HepG2 (cell line): ENCODE data around the gene TCEA3. TPM values are rescaled to one million over a fixed set of nuclear protein-coding genes. Genes with fewer than 3 reads are reported as not detected.

Experiments
- ARNT ChIP-seq: fragments of 450-650 bp; IDR thresholded peaks from 2 replicates; pipeline ENCODE4 v1.6.1; 2017
- EEA1 ChIP-seq: sonication (generic); formaldehyde crosslinking; IDR thresholded peaks from 2 replicates; pipeline ENCODE4 v1.5.1; 2020; ENCODE audit warnings: mild to moderate bottlenecking, missing genetic modification reagents, borderline replicate concordance
- FOSL1 ChIP-seq: sonication (generic); formaldehyde crosslinking; IDR thresholded peaks from 2 replicates; pipeline ENCODE4 v1.9.0; 2021; ENCODE audit warnings: missing genetic modification reagents, borderline replicate concordance
- FOXK2 ChIP-seq: fragments of 450-650 bp; IDR thresholded peaks from 2 replicates; pipeline ENCODE4 v1.6.1; 2016
- FOXP4 ChIP-seq: sonication (generic); formaldehyde crosslinking; IDR thresholded peaks from 2 replicates; pipeline ENCODE4 v1.4.0; 2020; ENCODE audit warnings: missing genetic modification reagents
- HMGXB4 ChIP-seq, 2 experiments: sonication (generic) in 1 of 2; formaldehyde crosslinking in 1 of 2; IDR thresholded peaks; 2 replicates each; pipeline versions ENCODE4 v1.4.0 to v1.6.1; 2018 to 2020; ENCODE audit warnings: missing genetic modification reagents in 2 of 2, borderline replicate concordance in 1 of 2, low read depth in 1 of 2, mild to moderate bottlenecking in 1 of 2, missing biosample characterization in 1 of 2
- ISL2 ChIP-seq: sonication (generic); formaldehyde crosslinking; IDR thresholded peaks from 2 replicates; pipeline ENCODE4 v1.5.0; 2020; ENCODE audit warnings: missing genetic modification reagents
- KAT7 ChIP-seq: IDR thresholded peaks from 2 replicates; pipeline ENCODE4 v1.6.1; 2018; ENCODE audit warnings: borderline replicate concordance, missing compliant biosample characterization
- MED8 ChIP-seq: sonication (generic); formaldehyde crosslinking; IDR thresholded peaks from 2 replicates; pipeline ENCODE4 v1.8.1; 2023; ENCODE audit warnings: mild to moderate bottlenecking, missing genetic modification reagents; ENCODE audit not compliant: insufficient replicate concordance
- NFYC ChIP-seq: IDR thresholded peaks from 2 replicates; pipeline ENCODE4 v1.6.1; 2016; ENCODE audit warnings: missing genetic modification reagents, missing compliant biosample characterization
- NR2F1 ChIP-seq, 2 experiments: fragments of 450-650 bp in 1 of 2; formaldehyde crosslinking in 1 of 2; IDR thresholded peaks; 2 replicates each; pipeline versions ENCODE4 v1.5.0 to v1.6.1; 2016 to 2020; ENCODE audit warnings: mild to moderate bottlenecking in 1 of 2, missing compliant biosample characterization in 1 of 2, missing genetic modification reagents in 1 of 2, moderate library complexity in 1 of 2
- XRCC5 ChIP-seq: fragments of 200-400 bp; formaldehyde crosslinking; optimal IDR thresholded peaks from 2 replicates; pipeline ENCODE3; 2017; ENCODE audit warnings: mild to moderate bottlenecking, low read length
- ZBTB20 ChIP-seq: sonication (generic); formaldehyde crosslinking; IDR thresholded peaks from 2 replicates; pipeline ENCODE4 v1.8.1; 2023; ENCODE audit warnings: missing genetic modification reagents, low read depth, mild to moderate bottlenecking, borderline replicate concordance
- ZNF263 ChIP-seq: sonication (generic); formaldehyde crosslinking; IDR thresholded peaks from 2 replicates; pipeline ENCODE4 v1.4.0; 2020; ENCODE audit warnings: missing genetic modification reagents
- ZNF326 ChIP-seq: sonication (generic); formaldehyde crosslinking; IDR thresholded peaks from 2 replicates; pipeline ENCODE4 v1.4.0; 2020; ENCODE audit warnings: missing genetic modification reagents, borderline replicate concordance
- ZNF354B ChIP-seq: sonication (generic); formaldehyde crosslinking; IDR thresholded peaks from 2 replicates; pipeline ENCODE4 v1.8.0; 2022; ENCODE audit warnings: mild to moderate bottlenecking, missing genetic modification reagents
- ZNF691 ChIP-seq: sonication (generic); formaldehyde crosslinking; IDR thresholded peaks from 2 replicates; pipeline ENCODE4 v1.4.0; 2020; ENCODE audit warnings: missing genetic modification reagents, low read depth, mild to moderate bottlenecking, borderline replicate concordance
- polyA plus RNA-seq, 8 experiments: library from polyadenylated mRNA; depleted of rRNA in 3 of 8; stranded (reverse) in 7 of 8; unstranded in 1 of 8; fragments of >200 nt; fragmentation: Illumina TruSeq in 4 of 8; extraction: Trizol in 4 of 8; gene quantifications; 2 replicates each; pipeline versions ENCODE4 v1.2.1 to v1.2.3, GENCODE V29; 2011 to 2016; ENCODE audit warnings: low read depth in 4 of 8, missing spikeins in 1 of 8, mixed read lengths in 1 of 8; ENCODE audit not compliant: insufficient read depth in 1 of 8
- total RNA-seq, 5 experiments: library from RNA; depleted of rRNA; stranded (reverse); fragments of >200 nt; fragmentation: Illumina TruSeq; extraction: Trizol; gene quantifications; 2 replicates each; pipeline ENCODE4 v1.2.3, GENCODE V29; 2016; ENCODE audit warnings: low read depth in 1 of 5
- TF ChIP-seq, protein P1 (sequence below): sonication (generic); formaldehyde crosslinking; IDR thresholded peaks from 2 replicates; pipeline ENCODE4 v1.4.0; 2020; ENCODE audit warnings: missing genetic modification reagents

Gene TCEA3
- total and polyA plus RNA-seq, 2 of the 13 experiments (the other 11 are each of a cell fraction or from before 2014, with no cell fraction given) = 55.5 to 84.6 TPM

GRCh38 chr1:23368562-23369334 lies 55.8 kb downstream of the TCEA3 start (continued):
- 0 out of 2 replicates have a peak, but pooled peaks have one; percentile 14 for TF ChIP-seq FOSL1 (CRISPR knock-in tag)
- peak; percentile 53 for TF ChIP-seq FOXP4
- no peak for TF ChIP-seq ZNF263 (CRISPR knock-in tag)
- TF ChIP-seq FOXK2 = no peak
- TF ChIP-seq ARNT = no peak
- peak; percentile 66; the same call in 1 of the 2 replicates for TF ChIP-seq ZNF691 (CRISPR knock-in tag)
- peak in 1 of 2 experiments; percentile 89; a peak in 2 of 4 replicates for TF ChIP-seq HMGXB4 (CRISPR knock-in tag; IDR thresholded peaks at IDR 0.05; ENCODE audit: borderline replicate concordance in 1 of 2, low read depth in 1 of 2)
- TF ChIP-seq XRCC5 = peak; percentile 47
- TF ChIP-seq, protein P1, sequence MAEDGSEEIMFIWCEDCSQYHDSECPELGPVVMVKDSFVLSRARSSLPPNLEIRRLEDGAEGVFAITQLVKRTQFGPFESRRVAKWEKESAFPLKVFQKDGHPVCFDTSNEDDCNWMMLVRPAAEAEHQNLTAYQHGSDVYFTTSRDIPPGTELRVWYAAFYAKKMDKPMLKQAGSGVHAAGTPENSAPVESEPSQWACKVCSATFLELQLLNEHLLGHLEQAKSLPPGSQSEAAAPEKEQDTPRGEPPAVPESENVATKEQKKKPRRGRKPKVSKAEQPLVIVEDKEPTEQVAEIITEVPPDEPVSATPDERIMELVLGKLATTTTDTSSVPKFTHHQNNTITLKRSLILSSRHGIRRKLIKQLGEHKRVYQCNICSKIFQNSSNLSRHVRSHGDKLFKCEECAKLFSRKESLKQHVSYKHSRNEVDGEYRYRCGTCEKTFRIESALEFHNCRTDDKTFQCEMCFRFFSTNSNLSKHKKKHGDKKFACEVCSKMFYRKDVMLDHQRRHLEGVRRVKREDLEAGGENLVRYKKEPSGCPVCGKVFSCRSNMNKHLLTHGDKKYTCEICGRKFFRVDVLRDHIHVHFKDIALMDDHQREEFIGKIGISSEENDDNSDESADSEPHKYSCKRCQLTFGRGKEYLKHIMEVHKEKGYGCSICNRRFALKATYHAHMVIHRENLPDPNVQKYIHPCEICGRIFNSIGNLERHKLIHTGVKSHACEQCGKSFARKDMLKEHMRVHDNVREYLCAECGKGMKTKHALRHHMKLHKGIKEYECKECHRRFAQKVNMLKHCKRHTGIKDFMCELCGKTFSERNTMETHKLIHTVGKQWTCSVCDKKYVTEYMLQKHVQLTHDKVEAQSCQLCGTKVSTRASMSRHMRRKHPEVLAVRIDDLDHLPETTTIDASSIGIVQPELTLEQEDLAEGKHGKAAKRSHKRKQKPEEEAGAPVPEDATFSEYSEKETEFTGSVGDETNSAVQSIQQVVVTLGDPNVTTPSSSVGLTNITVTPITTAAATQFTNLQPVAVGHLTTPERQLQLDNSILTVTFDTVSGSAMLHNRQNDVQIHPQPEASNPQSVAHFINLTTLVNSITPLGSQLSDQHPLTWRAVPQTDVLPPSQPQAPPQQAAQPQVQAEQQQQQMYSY (CRISPR knock-in tag) = no peak
- TF ChIP-seq ZBTB20 (CRISPR knock-in tag) = 0 out of 2 replicates have a peak, but pooled peaks have one; percentile 34
- TF ChIP-seq KAT7 (CRISPR knock-in tag) = peak; percentile 77; the same call in 1 of the 2 replicates
- peak; percentile 34; the same call in 1 of the 2 replicates for TF ChIP-seq ISL2 (CRISPR knock-in tag)
- TF ChIP-seq EEA1 (CRISPR knock-in tag) = peak; percentile 67; the same call in 1 of the 2 replicates
- TF ChIP-seq MED8 (CRISPR knock-in tag) = no peak
- TF ChIP-seq ZNF354B (CRISPR knock-in tag) = peak; percentile 62; the same call in 1 of the 2 replicates
- TF ChIP-seq NFYC (CRISPR knock-in tag) = no peak
- no peak for TF ChIP-seq ZNF326 (CRISPR knock-in tag)
- no peak for TF ChIP-seq NR2F1 (CRISPR knock-in tag; IDR thresholded peaks at IDR 0.05)
